Astrocyte (in vitro differentiated cells and primary cell): ENCODE data around the gene CENPA. TPM values are rescaled to one million over a fixed set of nuclear protein-coding genes. Genes with fewer than 3 reads are reported as not detected.

ENCODE experiments used
- DNase-seq: peaks from one replicate; pipeline ENCODE4 v3.0.0-alpha.2; 2010; ENCODE audit warnings: low read depth
- FAIRE-seq: peaks from 2 replicates; lab custom pipeline; 2011; peaks lifted over from hg19 to GRCh38; lab: Jason Lieb, UNC
- H2AFZ ChIP-seq: 2 replicates; pipeline ENCODE4 v1.6.0; 2012; ENCODE audit warnings: low read depth, low read length, inconsistent platforms
- H3K27ac ChIP-seq: 2 replicates; pipeline ENCODE4 v1.5.1; 2011; ENCODE audit warnings: low read depth, low read length, inconsistent platforms
- H3K27me3 ChIP-seq: 2 replicates; pipeline ENCODE4 v1.6.0; 2011; ENCODE audit warnings: low read length, inconsistent platforms; ENCODE audit not compliant: insufficient read depth
- H3K36me3 ChIP-seq: 2 replicates; pipeline ENCODE4 v1.5.1; 2011; ENCODE audit warnings: low read length, inconsistent platforms; ENCODE audit not compliant: insufficient read depth
- H3K4me1 ChIP-seq: 2 replicates; pipeline ENCODE4 v1.5.1; 2011; ENCODE audit warnings: low read length, inconsistent platforms; ENCODE audit not compliant: insufficient read depth
- H3K4me2 ChIP-seq: 2 replicates; pipeline ENCODE4 v1.6.0; 2012; ENCODE audit warnings: low read length, inconsistent platforms
- H3K4me3 ChIP-seq: 2 replicates; pipeline ENCODE4 v1.5.1; 2011; ENCODE audit warnings: low read depth, mild to moderate bottlenecking, low read length, inconsistent platforms; ENCODE audit not compliant: insufficient read depth
- H3K79me2 ChIP-seq: 2 replicates; pipeline ENCODE4 v1.6.0; 2012; ENCODE audit warnings: mild to moderate bottlenecking, low read length, inconsistent platforms; ENCODE audit not compliant: insufficient read depth
- H3K9ac ChIP-seq: 2 replicates; pipeline ENCODE4 v1.6.0; 2012; ENCODE audit warnings: mild to moderate bottlenecking, low read length, inconsistent platforms
- H3K9me3 ChIP-seq: 2 replicates; pipeline ENCODE4 v1.5.1; 2012; ENCODE audit warnings: low read depth, mild to moderate bottlenecking, low read length, inconsistent platforms; ENCODE audit not compliant: insufficient read depth
- H4K20me1 ChIP-seq: 2 replicates; pipeline ENCODE4 v1.6.0; 2012; ENCODE audit warnings: low read length, inconsistent platforms; ENCODE audit not compliant: insufficient read depth
- H3K27ac Mint-ChIP-seq: one replicate; pipeline ENCODE4 v1.8.0; 2021; ENCODE audit warnings: mild to moderate bottlenecking, mixed read lengths; ENCODE audit not compliant: unreplicated experiment
- H3K27me3 Mint-ChIP-seq: one replicate; pipeline ENCODE4 v1.8.0; 2021; ENCODE audit warnings: low read depth, mixed read lengths; ENCODE audit not compliant: unreplicated experiment
- H3K36me3 Mint-ChIP-seq: one replicate; pipeline ENCODE4 v1.8.0; 2021; ENCODE audit warnings: low read depth, mixed read lengths; ENCODE audit not compliant: unreplicated experiment
- H3K4me1 Mint-ChIP-seq: one replicate; pipeline ENCODE4 v1.8.0; 2021; ENCODE audit warnings: low read depth, mixed read lengths; ENCODE audit not compliant: unreplicated experiment
- H3K4me3 Mint-ChIP-seq: one replicate; pipeline ENCODE4 v1.8.0; 2021; ENCODE audit warnings: mild to moderate bottlenecking, moderate library complexity, mixed read lengths; ENCODE audit not compliant: unreplicated experiment
- H3K9me3 Mint-ChIP-seq: one replicate; pipeline ENCODE4 v1.8.0; 2021; ENCODE audit warnings: mild to moderate bottlenecking, mixed read lengths; ENCODE audit not compliant: unreplicated experiment
- CTCF ChIP-seq: IDR thresholded peaks from 2 replicates; pipeline ENCODE4 v1.5.1; 2011; ENCODE audit warnings: low read depth, mild to moderate bottlenecking, inconsistent platforms, low read length, moderate library complexity; ENCODE audit not compliant: insufficient read depth
- EZH2 ChIP-seq: IDR thresholded peaks from 2 replicates; pipeline ENCODE4 v1.6.1; 2012; ENCODE audit warnings: mild to moderate bottlenecking, low read length, inconsistent platforms; ENCODE audit not compliant: insufficient read depth
- total RNA-seq: library from RNA; stranded (reverse); gene quantifications from 2 replicates; pipeline ENCODE4 v1.2.1, GENCODE V29; 2021

The CENPA gene
- total RNA-seq, 1 donor from 2014 or later = 2.7 TPM

GRCh38 chr2:26763019-26763418 is 22.8 kb upstream of the CENPA start:
- no peaks in the 10 kb centered on the region for H3K9me3 ChIP-seq
- Mint-ChIP-seq H3K36me3 (no peaks in the 10 kb centered on the region), H3K9me3 (no peaks in the 10 kb centered on the region), H3K4me3 (peak overlapping the region; percentile 80), H3K27me3 (no peaks in the 10 kb centered on the region), H3K4me1 (peaks cover 22% of the 10 kb centered on the region), H3K27ac (peak overlapping the region; percentile 53)
- DNase-seq (no peak), FAIRE-seq (no peak)
- no peak for TF ChIP-seq CTCF
- no peak for TF ChIP-seq EZH2
- no peaks in the 10 kb centered on the region for H3K36me3 ChIP-seq
- no peak overlapping the region for H3K4me2 ChIP-seq
- H3K27me3 ChIP-seq = no peaks in the 10 kb centered on the region
- no peak overlapping the region for H3K4me3 ChIP-seq
- H3K4me1 ChIP-seq = peaks cover 21% of the 10 kb centered on the region
- H3K9ac ChIP-seq = no peak overlapping the region
- no peak overlapping the region for H2AFZ ChIP-seq
- peaks cover 32% of the 10 kb centered on the region for H4K20me1 ChIP-seq
- H3K27ac ChIP-seq = no peak overlapping the region
- peaks cover 40% of the 10 kb centered on the region for H3K79me2 ChIP-seq

- FAIRE-seq = no peak
- Histone ChIP-seq H3K9me3 (no peaks in the 10 kb centered on the region), H4K20me1 (peaks cover 44% of the 10 kb centered on the region), H2AFZ (peak within 1 kb of the TSS; percentile 97), H3K9ac (peak within 1 kb of the TSS; percentile 98), H3K27ac (peak within 1 kb of the TSS; percentile 88), H3K79me2 (peaks cover 50% of the 10 kb centered on the region), H3K4me2 (peak within 1 kb of the TSS; percentile 98), H3K4me3 (peak within 1 kb of the TSS; percentile 96), H3K36me3 (no peaks in the 10 kb centered on the region), H3K27me3 (no peaks in the 10 kb centered on the region), H3K4me1 (peaks cover 17% of the 10 kb centered on the region)
- peaks cover 11% of the 10 kb centered on the region for H3K4me1 Mint-ChIP-seq
- no peaks in the 10 kb centered on the region for H3K36me3 Mint-ChIP-seq
- H3K9me3 Mint-ChIP-seq = no peaks in the 10 kb centered on the region
- no peaks in the 10 kb centered on the region for H3K27me3 Mint-ChIP-seq
- DNase-seq = peak; percentile 55
- peak within 1 kb of the TSS; percentile 88 for H3K4me3 Mint-ChIP-seq
- peak within 1 kb of the TSS; percentile 92 for H3K27ac Mint-ChIP-seq
- TF ChIP-seq CTCF (no peak), EZH2 (no peak)
These were observed 21.6 kb upstream of the CENPA start, which contains the start of gene SLC35F6 for GRCh38 chr2:26764078-26764887. TSS of gene SLC35F6 (plus strand) at chr2:26764284. CDS start at chr2:26764350, 66 bp downstream.

GRCh38 chr2:26764906-26765305 is 20.9 kb upstream of the CENPA start:
- no peaks in the 10 kb centered on the region for H3K27me3 ChIP-seq

More at GRCh38 chr2:26764906-26765305, 20.9 kb upstream of the CENPA start:
- Histone ChIP-seq H3K4me1 (peaks cover 19% of the 10 kb centered on the region), H2AFZ (peak overlapping the region; percentile 97), H3K9ac (peak overlapping the region; percentile 98), H3K79me2 (peaks cover 57% of the 10 kb centered on the region), H4K20me1 (peaks cover 50% of the 10 kb centered on the region), H3K9me3 (no peaks in the 10 kb centered on the region), H3K36me3 (no peaks in the 10 kb centered on the region), H3K4me3 (peak overlapping the region; percentile 96), H3K27ac (peak overlapping the region; percentile 88), H3K4me2 (peak overlapping the region; percentile 98)
- FAIRE-seq = no peak
- peak overlapping the region; percentile 92 for H3K27ac Mint-ChIP-seq
- H3K27me3 Mint-ChIP-seq = no peaks in the 10 kb centered on the region
- peak overlapping the region; percentile 88 for H3K4me3 Mint-ChIP-seq
- no peak for TF ChIP-seq EZH2
- TF ChIP-seq CTCF = no peak
- H3K9me3 Mint-ChIP-seq = no peaks in the 10 kb centered on the region
- H3K36me3 Mint-ChIP-seq = no peaks in the 10 kb centered on the region
- DNase-seq = no peak
- H3K4me1 Mint-ChIP-seq = peaks cover 14% of the 10 kb centered on the region
